Measurements from ENCODE around the gene TMPRSS11D.

TMPRSS11D gene

GRCh38 chr4:67883902-67884301 is at the start of gene TMPRSS11D:
TSS of gene TMPRSS11D (minus strand) at chr4:67884002. CDS start at chr4:67883933, 69 bp downstream.
- no peak for DNase-seq

GRCh38 chr4:67933038-67933437 is 49.2 kb upstream of the TMPRSS11D start:
- DNase-seq, result no peak

GRCh38 chr4:67931256-67931655 is 47.5 kb upstream of the TMPRSS11D start:
- no peak for DNase-seq

- DNase-seq, result no peak
Observed at GRCh38 chr4:67929426-67929825, 45.6 kb upstream of the TMPRSS11D start.

- no peak for DNase-seq
Observed at GRCh38 chr4:67928546-67928945, 44.7 kb upstream of the TMPRSS11D start.

GRCh38 chr4:67927251-67927650 is 43.4 kb upstream of the TMPRSS11D start:
- DNase-seq, result no peak

GRCh38 chr4:67926485-67926884 is 42.7 kb upstream of the TMPRSS11D start:
- no peak for DNase-seq

- no peak for DNase-seq
Observed at GRCh38 chr4:67922697-67923096, 38.9 kb upstream of the TMPRSS11D start.

GRCh38 chr4:67918428-67918827 is 34.6 kb upstream of the TMPRSS11D start:
- no peak for DNase-seq

GRCh38 chr4:67915400-67915966 is 31.7 kb upstream of the TMPRSS11D start:
- DNase-seq, result no peak

- no peak for DNase-seq
Observed at GRCh38 chr4:67912080-67912479, 28.3 kb upstream of the TMPRSS11D start.

GRCh38 chr4:67911638-67912037 is 27.8 kb upstream of the TMPRSS11D start:
- no peak for DNase-seq

GRCh38 chr4:67911141-67911540 is 27.3 kb upstream of the TMPRSS11D start:
- DNase-seq, result no peak

- no peak for DNase-seq
Observed at GRCh38 chr4:67910585-67910905, 26.7 kb upstream of the TMPRSS11D start.

- no peak for DNase-seq
Observed at GRCh38 chr4:67909905-67910584, 26.2 kb upstream of the TMPRSS11D start.

GRCh38 chr4:67907650-67908049 is 23.8 kb upstream of the TMPRSS11D start:
- no peak for DNase-seq

- DNase-seq, result no peak
Observed at GRCh38 chr4:67899096-67899495, 15.3 kb upstream of the TMPRSS11D start.

- no peak for DNase-seq
Observed at GRCh38 chr4:67897686-67898085, 13.9 kb upstream of the TMPRSS11D start.

- no peak for DNase-seq
Observed at GRCh38 chr4:67896421-67897065, 12.7 kb upstream of the TMPRSS11D start.

GRCh38 chr4:67894659-67895058 is 10.9 kb upstream of the TMPRSS11D start:
- no peak for DNase-seq

GRCh38 chr4:67892905-67893304 is 9.1 kb upstream of the TMPRSS11D start:
- no peak for DNase-seq

GRCh38 chr4:67892253-67892652 is 8.5 kb upstream of the TMPRSS11D start:
- DNase-seq, result no peak

GRCh38 chr4:67891645-67892044 is 7.8 kb upstream of the TMPRSS11D start:
- no peak for DNase-seq

- no peak for DNase-seq
Observed at GRCh38 chr4:67886281-67886680, 2.5 kb upstream of the TMPRSS11D start.

GRCh38 chr4:67885762-67886161 is 2.0 kb upstream of the TMPRSS11D start:
- no peak for DNase-seq

All from 8988T (cell line).